ENCODE results near the gene CPXM2.

GRCh38 chr10:123890756-123891143, 857 bp downstream of the CPXM2 start:
- TF ChIP-seq CTCF (conservative IDR thresholded peaks at IDR 0.05) (no peak), ZFX (IDR thresholded peaks at IDR 0.05) (no peak)
